Measurements from ENCODE around the gene AGO1.

The AGO1 gene

DNA sequence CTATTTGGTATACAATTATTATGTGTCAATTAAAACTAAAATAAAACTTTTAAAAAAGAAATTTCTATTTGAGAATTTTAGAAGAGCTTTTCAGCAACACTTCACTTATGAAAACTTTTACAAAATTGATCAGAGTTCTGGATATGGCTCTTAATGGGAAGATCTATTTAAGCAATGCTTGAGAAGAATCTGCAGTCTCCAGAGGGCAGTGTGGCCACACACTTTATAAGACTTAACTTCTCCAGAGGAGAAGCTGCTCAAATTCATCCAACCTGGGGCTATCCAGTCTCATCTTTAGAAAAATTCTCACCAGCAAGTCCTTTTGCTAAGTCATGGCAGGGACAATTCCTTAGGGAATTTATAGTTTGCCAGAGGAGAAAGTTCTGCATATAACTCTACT lies 25.2 kb upstream of the AGO1 start:
- Histone ChIP-seq H3K27me3 (ENCODE audit: insufficient read depth, poor library complexity, severe bottlenecking) (no peaks in the 10 kb centered on the region), H3K4me1 (ENCODE audit: insufficient read depth, poor library complexity, severe bottlenecking) (no peaks in the 10 kb centered on the region), H3K4me3 (ENCODE audit: severe bottlenecking) (no peak overlapping the region), H3K36me3 (ENCODE audit: low read depth) (peaks cover 19% of the 10 kb centered on the region; the same call in 1 of the 2 replicates), H3K27ac (ENCODE audit: poor library complexity, severe bottlenecking) (no peak overlapping the region), H3K9me3 (ENCODE audit: severe bottlenecking) (no peaks in the 10 kb centered on the region)
- TF ChIP-seq, protein P1, sequence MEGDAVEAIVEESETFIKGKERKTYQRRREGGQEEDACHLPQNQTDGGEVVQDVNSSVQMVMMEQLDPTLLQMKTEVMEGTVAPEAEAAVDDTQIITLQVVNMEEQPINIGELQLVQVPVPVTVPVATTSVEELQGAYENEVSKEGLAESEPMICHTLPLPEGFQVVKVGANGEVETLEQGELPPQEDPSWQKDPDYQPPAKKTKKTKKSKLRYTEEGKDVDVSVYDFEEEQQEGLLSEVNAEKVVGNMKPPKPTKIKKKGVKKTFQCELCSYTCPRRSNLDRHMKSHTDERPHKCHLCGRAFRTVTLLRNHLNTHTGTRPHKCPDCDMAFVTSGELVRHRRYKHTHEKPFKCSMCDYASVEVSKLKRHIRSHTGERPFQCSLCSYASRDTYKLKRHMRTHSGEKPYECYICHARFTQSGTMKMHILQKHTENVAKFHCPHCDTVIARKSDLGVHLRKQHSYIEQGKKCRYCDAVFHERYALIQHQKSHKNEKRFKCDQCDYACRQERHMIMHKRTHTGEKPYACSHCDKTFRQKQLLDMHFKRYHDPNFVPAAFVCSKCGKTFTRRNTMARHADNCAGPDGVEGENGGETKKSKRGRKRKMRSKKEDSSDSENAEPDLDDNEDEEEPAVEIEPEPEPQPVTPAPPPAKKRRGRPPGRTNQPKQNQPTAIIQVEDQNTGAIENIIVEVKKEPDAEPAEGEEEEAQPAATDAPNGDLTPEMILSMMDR (IDR thresholded peaks at IDR 0.05; ENCODE audit: poor library complexity, severe bottlenecking): peak; percentile 26
- no peak for ATAC-seq (ENCODE audit: low read depth)
- DNase-seq (ENCODE audit: low spot score): no peak

DNA sequence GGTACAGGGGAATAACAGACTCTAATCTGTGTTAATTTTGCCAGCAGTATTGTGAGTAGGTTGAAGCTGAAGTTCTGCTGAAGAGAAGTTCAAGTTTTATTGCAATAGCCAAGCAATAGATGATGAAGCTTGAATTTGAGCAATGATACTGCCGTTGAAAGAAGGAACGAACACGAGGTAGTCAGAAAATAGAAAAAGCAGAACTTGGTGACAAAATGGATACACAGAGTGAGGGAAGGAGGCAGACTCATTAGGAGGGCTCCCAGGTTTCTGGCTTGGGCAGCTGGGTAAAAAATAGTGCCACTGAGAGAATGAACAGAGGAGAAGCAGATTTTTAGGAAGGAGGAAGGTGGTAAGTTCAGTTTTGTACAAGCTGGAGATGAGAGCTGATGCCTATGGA lies 22.3 kb upstream of the AGO1 start:
- ATAC-seq (ENCODE audit: low read depth) (no peak), DNase-seq (ENCODE audit: low spot score) (no peak)
- H3K4me3 ChIP-seq (ENCODE audit: severe bottlenecking): no peak overlapping the region
- H3K27ac ChIP-seq (ENCODE audit: poor library complexity, severe bottlenecking): no peak overlapping the region
- no peaks in the 10 kb centered on the region for H3K4me1 ChIP-seq (ENCODE audit: insufficient read depth, poor library complexity, severe bottlenecking)
- no peaks in the 10 kb centered on the region for H3K36me3 ChIP-seq (ENCODE audit: low read depth)
- H3K27me3 ChIP-seq (ENCODE audit: insufficient read depth, poor library complexity, severe bottlenecking): no peaks in the 10 kb centered on the region
- TF ChIP-seq, protein P1 (IDR thresholded peaks at IDR 0.05; ENCODE audit: poor library complexity, severe bottlenecking): no peak
- no peaks in the 10 kb centered on the region for H3K9me3 ChIP-seq (ENCODE audit: severe bottlenecking)

DNA sequence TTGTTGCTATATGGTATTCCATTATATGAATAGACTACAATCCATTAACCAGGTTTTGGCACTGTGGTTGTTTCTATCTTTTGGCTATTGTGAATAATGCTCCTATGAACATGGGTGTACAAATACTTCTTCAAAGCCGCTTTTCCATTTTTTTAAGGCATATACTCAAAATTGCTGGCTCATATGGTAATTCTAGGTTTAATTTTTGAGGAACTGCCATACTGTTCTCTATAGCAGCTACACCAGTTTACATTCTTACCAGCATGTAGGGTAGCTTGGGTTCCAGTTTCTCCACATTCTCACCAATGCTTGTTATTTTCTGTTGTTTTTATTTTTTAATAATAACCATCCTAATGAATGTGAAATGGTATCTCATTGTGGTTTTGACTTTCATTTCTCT lies 19.9 kb upstream of the AGO1 start:
- no peaks in the 10 kb centered on the region for H3K4me1 ChIP-seq (ENCODE audit: insufficient read depth, poor library complexity, severe bottlenecking)
- H3K4me3 ChIP-seq (ENCODE audit: severe bottlenecking): no peak overlapping the region
- TF ChIP-seq, protein P1 (IDR thresholded peaks at IDR 0.05; ENCODE audit: poor library complexity, severe bottlenecking): no peak
- no peak overlapping the region for H3K27ac ChIP-seq (ENCODE audit: poor library complexity, severe bottlenecking)
- no peaks in the 10 kb centered on the region for H3K9me3 ChIP-seq (ENCODE audit: severe bottlenecking)
- H3K36me3 ChIP-seq (ENCODE audit: low read depth): no peaks in the 10 kb centered on the region
- no peak for DNase-seq (ENCODE audit: low spot score)
- H3K27me3 ChIP-seq (ENCODE audit: insufficient read depth, poor library complexity, severe bottlenecking): no peaks in the 10 kb centered on the region
- no peak for ATAC-seq (ENCODE audit: low read depth)

DNA sequence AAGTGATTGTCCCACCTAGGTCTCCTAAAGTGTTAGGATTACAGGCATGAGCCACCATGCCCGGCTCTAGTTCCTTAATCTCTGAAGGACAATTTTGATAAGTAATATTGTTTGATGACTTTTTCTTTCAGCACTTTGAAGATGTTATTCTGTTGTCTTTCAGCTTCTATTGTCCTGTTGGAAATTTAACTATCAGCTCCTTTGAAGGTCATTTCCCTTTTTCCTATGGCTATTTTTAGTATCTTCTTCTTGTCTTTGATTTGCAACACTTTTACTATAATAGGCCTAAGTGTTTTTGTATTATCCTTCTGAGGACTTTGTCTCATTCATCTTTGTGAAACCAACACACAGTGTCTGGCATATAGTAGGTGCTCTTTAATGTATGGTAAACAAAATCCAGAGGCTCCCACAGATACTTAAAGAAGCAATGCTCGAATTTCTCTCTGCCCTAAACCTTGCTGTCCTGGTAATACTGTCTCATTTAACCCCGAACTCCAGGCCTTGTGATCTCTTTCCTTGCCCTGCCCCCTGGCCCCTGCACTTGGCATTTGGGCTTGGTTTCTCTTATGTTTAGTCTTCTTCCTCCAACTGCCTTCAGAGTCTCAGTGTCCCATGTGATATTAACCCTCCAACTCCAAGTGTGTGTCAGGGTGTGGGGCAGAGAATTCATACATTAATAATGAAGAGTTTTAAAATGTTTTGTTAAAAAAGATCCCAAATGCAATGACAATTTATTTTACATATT lies 19.0 kb upstream of the AGO1 start:
- Histone ChIP-seq H3K27me3 (ENCODE audit: insufficient read depth, poor library complexity, severe bottlenecking) (no peaks in the 10 kb centered on the region), H3K9me3 (ENCODE audit: severe bottlenecking) (no peaks in the 10 kb centered on the region), H3K4me3 (ENCODE audit: severe bottlenecking) (no peak overlapping the region), H3K36me3 (ENCODE audit: low read depth) (no peaks in the 10 kb centered on the region), H3K4me1 (ENCODE audit: insufficient read depth, poor library complexity, severe bottlenecking) (no peaks in the 10 kb centered on the region), H3K27ac (ENCODE audit: poor library complexity, severe bottlenecking) (no peak overlapping the region)
- no peak for DNase-seq (ENCODE audit: low spot score)
- no peak for ATAC-seq (ENCODE audit: low read depth)
- TF ChIP-seq, protein P1 (IDR thresholded peaks at IDR 0.05; ENCODE audit: poor library complexity, severe bottlenecking): no peak

DNA sequence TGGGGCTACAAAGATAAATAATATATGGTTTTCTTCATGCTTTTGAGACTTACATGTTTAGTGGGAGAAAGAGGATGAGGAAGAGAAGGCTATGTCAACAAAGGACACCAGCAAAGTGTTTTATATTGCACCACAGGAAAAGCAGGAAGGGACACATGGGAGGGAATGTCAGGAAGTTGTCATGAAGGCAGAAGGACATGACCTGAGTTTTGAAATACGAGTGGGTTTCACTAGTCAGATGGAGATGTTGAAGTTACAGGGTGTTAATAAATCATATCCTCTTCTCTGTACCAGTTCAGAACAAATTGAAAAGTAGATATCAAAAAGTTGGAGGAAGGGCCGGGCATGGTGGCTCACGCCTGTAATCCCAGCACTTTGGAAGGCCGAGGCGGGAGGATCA lies 18.2 kb upstream of the AGO1 start:
- TF ChIP-seq, protein P1 (IDR thresholded peaks at IDR 0.05; ENCODE audit: poor library complexity, severe bottlenecking): no peak
- Histone ChIP-seq H3K4me1 (ENCODE audit: insufficient read depth, poor library complexity, severe bottlenecking) (no peaks in the 10 kb centered on the region), H3K9me3 (ENCODE audit: severe bottlenecking) (no peaks in the 10 kb centered on the region), H3K36me3 (ENCODE audit: low read depth) (no peaks in the 10 kb centered on the region), H3K27me3 (ENCODE audit: insufficient read depth, poor library complexity, severe bottlenecking) (no peaks in the 10 kb centered on the region), H3K4me3 (ENCODE audit: severe bottlenecking) (no peak overlapping the region), H3K27ac (ENCODE audit: poor library complexity, severe bottlenecking) (no peak overlapping the region)
- no peak for DNase-seq (ENCODE audit: low spot score)
- no peak for ATAC-seq (ENCODE audit: low read depth)
